GM12801 (cell line): Measurements from ENCODE around the gene DNAI4.

Experiments
- TF ChIP-seq, protein P1 (sequence below): IDR thresholded peaks from one replicate; pipeline ENCODE4 v1.5.1; 2011; ENCODE audit warnings: control low read depth; ENCODE audit not compliant: insufficient read length; ENCODE audit errors: extremely low read depth

The DNAI4 gene

DNA sequence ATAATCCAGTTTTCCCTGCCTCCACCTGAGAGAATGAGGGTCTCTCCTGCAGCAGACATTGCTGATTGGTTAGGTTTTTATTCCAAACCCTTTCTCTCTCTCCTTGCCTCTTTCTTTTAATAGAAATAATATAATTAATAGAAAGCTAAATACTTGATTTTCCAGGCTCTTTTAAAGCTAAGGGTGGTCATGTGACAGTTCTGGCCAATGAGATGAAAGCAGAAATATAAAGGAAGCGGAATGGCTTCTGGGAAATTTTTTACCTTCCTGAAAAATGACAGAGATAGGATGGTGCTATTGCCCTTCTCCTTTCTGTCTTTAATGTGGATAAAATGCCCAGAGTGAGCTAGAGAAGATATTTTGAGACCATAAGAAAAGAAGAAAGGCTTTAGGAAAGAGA lies 35.6 kb downstream of the DNAI4 start:
- TF ChIP-seq, protein P1, sequence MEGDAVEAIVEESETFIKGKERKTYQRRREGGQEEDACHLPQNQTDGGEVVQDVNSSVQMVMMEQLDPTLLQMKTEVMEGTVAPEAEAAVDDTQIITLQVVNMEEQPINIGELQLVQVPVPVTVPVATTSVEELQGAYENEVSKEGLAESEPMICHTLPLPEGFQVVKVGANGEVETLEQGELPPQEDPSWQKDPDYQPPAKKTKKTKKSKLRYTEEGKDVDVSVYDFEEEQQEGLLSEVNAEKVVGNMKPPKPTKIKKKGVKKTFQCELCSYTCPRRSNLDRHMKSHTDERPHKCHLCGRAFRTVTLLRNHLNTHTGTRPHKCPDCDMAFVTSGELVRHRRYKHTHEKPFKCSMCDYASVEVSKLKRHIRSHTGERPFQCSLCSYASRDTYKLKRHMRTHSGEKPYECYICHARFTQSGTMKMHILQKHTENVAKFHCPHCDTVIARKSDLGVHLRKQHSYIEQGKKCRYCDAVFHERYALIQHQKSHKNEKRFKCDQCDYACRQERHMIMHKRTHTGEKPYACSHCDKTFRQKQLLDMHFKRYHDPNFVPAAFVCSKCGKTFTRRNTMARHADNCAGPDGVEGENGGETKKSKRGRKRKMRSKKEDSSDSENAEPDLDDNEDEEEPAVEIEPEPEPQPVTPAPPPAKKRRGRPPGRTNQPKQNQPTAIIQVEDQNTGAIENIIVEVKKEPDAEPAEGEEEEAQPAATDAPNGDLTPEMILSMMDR: no peak

DNA sequence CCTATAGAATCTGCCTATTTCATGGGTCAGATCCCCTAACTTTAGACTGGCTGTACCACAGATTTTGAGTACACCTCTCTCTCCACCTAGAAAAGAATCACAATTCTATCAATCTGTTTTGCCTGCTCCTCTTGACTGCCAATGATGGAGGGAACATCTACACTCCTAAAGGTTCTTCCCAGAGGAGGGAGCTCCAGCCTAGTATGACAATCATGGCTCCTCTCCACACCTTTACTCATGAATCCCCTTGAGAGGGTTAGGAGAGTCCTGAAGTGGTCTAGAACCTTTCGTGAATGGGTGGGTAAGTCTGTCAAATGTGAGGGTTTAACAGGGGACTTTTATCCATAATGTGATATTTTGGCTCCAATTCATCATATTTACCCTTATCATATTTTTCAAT lies 48.0 kb downstream of the DNAI4 start:
- TF ChIP-seq, protein P1: no peak

DNA sequence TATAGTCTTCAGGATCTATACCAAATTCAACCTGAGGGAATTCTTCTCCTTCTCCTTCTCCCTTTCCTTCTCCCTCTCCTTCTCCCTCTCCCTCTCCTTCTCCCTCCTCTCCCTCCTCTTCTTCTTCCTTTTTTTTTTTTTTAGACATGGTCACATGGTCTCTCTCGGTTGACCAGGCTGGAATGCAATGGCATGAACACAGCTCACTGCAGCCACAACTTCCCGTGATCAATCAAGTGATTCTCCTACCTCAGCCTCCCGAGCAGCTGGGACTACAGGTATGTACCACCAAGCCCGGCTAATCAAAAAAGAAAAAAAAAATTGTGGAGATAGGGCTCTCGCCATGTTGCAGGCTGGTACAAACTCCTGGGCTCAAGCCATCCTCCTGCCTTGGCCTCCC lies 51.5 kb downstream of the DNAI4 start:
- TF ChIP-seq, protein P1: no peak

DNA sequence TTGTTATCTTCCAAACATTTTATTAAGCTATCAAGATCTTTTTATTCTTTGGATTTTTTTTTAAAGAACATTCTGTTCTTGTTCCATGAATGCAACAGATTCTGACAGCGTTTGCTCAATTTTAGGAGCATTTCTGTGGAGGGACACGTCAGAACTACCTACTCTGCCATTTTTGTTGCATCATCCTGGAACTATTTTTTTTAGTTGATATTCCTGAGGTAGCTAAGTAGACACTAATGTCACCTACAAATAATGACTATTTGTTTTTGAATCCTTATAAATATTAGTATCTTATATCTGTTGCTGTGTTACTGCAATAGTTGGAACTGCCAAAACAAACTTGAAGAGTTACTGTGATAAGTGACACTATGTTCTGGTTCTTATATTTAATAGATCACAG lies 57.2 kb downstream of the DNAI4 start:
- TF ChIP-seq, protein P1: no peak

DNA sequence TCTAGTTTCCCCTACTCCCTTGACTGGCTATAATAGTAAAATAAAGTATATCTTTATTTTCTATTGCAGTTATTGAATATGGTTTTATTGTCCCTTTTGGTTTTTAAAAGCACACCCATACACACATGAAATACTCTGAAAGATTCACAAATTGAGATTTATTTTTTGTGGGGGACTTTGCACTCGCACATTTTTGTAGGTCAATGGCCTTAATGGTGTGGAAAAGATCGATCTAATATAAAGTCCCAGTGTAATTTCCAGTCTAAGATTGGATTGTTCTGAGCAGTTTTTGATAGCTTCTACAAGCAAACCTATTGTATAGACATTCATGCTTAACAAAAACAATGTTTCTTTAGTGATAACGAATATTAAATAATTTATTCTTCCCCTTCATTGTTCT lies 64.1 kb downstream of the DNAI4 start:
- TF ChIP-seq, protein P1: no peak

DNA sequence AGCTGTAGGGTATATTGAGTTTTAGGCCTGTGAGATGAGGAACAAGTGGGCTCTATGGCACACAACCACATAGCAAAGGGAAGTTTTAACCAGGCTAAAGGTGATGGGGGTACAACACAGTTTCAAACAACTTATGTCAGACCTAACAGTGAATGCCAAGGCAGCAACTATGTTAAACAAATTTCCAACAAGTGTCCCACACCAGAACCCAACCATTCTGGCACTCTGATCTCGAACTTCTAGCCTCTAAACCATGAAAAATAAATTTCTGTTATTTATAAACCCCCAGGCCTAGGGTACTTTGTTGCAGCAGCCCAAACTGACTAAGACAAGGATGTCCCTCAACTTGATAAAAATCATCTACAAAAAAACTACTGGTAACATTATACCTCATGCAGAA lies 71.3 kb downstream of the DNAI4 start:
- TF ChIP-seq, protein P1: no peak

DNA sequence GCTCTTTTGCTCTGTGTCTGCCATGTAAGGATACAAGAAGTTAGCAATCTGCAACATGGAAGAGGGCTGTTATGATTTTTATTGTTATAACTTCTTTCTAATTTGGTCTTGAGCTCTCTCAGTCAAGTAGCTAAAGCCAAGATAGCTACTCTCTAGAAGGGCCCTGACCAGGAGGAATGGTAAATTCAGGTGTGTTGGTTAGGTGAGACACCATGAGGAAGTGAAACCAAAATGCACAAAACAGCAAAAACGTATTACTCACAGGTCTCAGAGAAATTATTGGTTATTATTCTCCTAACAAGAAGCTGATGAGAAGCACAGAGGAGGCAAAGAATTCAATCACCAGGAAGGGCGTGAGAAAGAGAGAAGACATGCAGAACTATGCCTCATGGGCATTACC lies 71.8 kb downstream of the DNAI4 start:
- TF ChIP-seq, protein P1: no peak

DNA sequence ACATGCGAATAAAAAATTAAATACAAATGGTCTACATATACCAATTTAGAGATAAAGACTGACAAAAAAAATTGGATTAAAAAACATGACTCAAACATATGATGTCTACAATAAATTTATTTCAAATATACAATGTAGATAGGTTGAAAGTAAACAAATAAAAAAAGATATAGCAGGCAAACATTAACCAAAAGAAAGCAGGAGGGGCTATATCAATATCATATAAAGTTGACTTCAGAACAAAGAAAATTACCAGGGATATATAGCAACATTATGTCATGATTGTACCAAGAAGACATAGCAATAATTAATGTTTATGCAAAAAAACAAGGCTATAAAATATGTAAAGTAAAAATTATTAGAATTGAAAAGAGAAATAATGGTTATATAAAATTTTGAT lies 73.7 kb downstream of the DNAI4 start:
- TF ChIP-seq, protein P1: no peak
